NCI-H226 (cell line): ENCODE measurements around the gene EXOSC2.
A peak's percentile ranks its signal among the peaks of the same experiment; 100 is the strongest.

Source experiments
- DNase-seq: peaks from one replicate; pipeline ENCODE4 v3.0.0-alpha.2; 2015

Gene EXOSC2

DNA sequence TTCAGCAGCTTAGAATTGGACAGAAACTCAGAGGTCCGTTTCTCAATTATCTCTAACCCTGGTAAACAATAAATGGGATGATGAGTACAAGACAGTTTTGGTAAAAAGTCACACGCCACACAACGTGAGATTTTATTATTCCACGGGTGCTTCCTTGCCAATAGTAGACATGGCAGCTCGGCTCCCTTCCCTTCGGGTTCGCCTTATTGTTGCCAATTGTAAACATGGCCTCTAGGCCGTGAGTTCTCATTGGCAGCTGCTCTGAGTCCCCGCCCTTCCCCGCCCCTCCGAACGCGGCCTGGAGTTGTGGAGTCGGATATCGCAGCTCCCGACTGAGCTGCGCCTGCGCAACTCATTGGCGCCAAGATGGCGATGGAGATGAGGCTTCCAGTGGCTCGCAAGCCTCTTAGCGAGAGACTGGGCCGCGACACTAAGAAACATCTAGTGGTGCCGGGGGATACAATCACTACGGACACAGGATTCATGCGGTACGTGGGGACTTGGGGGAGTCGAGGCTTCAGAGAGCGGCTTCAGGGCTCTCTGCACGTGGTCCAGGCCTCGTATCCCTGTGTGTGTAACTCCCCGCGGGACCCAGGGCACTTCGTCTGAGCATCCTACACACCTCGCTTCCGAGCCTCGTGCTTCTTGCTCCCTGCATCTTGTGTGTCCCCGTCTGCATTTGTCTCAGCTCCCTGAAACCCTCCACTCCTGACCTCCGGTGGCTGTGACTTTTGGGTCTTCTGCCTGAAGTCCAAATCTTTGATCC, at the start of gene EXOSC2:
EXOSC2 (plus strand) TSS at position 355 of the 766 bp plus-strand sequence; CDS start at position 367, 12 bp downstream.
- peak; percentile 98 for DNase-seq

DNA sequence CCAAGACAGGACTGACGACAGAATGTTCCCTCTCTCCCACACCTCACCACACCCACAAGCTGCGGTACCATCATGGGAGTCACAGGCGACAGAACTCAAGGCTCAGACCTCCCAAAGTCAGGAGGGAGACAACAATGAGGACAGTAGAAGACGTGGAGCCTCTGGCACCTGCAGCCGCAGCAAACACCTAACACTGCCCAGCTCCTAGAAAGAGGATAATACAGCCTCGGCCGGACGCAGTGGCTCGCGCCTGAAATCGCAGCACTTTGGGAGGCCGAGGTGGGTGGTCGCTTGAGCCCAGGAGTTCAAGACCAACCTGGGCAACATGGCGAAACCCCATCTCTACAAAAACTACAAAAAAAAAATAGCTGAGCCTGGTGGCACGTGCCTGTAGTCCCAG, 42.4 kb upstream of the EXOSC2 start:
- no peak for DNase-seq

GRCh38 chr9:130651752-130652151, 41.8 kb upstream of the EXOSC2 start:
- DNase-seq, result no peak

DNA sequence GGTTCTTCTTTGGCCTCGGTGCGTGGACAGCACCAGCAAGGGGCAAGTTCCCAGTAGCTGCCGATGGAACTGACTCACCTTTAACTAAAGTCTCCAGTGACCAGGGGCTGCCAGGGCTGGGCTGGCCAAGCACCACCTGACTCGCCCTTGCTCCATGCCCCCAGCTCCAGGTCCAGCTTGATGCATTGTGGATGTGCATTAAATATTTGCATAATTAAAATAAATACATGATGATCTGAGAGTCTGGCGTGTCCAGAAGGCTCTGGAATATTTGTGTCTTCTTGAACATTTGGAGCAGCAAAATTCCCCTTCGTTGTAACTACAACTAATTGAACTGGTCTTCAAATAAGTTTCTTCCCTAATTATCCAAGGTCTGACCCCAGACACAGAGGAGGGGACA, 38.7 kb upstream of the EXOSC2 start:
- no peak for DNase-seq

DNA sequence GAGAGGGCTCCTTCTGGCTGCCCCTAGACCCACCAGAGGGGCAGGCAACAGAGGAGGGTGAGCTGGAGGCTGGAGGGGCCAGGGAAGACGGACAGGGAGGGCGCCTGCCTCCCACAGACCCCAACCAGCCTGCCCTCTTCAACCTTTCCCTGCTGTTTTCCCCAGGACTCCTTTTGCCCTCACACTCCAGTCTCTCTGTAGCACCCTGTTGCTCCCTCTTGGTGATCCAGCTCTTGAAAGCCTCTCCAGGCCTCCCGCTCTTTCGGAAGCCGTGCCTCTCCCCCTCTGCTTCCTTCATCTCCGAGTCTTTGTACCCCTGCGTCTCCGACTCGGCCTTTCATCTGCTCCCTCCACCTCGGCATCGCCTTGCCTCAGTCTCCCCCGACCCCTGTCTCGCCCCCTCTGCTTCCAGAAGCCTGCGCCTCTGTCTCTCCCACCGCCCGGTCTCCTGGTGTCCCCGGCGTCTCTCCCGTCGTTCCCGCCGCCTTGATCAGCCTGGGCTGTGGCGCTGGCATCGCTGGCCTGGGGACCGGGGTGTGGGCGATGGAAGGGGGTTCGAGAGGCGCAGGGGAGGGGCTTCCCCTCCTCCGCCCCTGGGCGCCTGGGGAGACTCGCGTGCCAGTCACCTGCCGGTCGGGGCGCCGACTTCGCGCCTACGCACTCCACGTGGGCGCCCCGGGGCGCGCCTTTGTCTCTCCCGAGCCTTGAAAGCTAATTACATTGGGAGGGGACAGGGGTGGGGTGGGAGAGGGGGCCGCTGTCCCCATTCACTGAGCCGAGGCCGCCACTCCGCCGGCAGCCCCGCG, 34.5 kb upstream of the EXOSC2 start:
- no peak for DNase-seq

- no peak for DNase-seq
These were observed 33.8 kb upstream of the EXOSC2 start for GRCh38 chr9:130659699-130660248.

DNA sequence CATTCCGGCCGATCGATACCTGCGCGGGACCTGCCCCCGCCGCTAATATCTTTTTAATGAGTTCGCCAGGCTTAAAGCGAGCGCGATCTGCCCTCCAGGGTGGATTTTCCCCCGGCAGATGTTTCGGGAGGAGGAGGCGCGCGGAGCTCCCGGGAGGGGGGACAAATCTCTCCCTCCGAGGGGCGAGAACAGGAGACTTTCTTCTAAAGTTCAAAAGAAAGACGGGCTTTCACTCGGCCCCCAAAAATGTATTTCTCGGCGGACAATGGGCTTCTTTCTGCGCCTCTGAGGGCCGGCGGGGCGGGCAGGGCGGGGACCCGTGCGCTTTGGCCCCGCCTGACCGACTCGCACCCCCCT, 33.3 kb upstream of the EXOSC2 start:
- no peak for DNase-seq

DNA sequence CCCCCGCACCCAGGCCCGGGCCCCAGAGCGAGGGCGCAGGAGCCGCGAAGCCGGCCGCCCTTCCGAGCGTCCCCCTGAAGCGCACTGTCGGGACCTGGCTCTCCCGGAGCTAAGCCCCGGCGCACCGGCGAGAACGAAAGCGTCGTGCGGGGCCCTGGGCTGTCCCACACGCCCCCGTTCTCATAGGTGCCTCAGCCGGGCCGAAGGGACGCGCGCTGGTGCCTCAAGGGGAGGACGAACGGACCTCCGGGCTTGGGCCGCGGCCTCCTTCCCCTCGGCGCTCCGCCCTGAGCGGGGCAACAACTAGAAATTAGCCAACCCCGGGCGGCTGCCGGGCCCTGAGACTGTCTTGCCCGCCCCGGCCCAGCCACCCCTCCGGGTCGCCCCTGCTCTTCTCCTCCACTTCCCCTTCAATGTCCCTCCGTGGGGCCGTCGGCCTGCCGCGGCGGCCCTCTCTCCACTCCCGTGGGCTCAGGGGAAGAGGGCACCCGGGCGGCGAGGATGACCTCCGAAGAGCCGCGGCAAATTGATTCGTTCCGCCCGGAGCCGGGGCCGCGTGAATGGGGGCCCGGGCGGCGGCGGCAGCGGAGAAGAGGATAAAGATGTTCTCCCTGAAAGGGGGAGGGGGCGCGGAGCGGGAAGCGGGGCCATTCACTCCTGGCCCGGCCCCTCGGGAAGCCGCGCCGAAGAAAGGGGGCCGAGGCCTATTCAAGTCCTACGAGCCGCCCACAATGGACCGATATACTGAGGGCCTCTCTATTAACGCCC, 32.7 kb upstream of the EXOSC2 start:
- no peak for DNase-seq

DNA sequence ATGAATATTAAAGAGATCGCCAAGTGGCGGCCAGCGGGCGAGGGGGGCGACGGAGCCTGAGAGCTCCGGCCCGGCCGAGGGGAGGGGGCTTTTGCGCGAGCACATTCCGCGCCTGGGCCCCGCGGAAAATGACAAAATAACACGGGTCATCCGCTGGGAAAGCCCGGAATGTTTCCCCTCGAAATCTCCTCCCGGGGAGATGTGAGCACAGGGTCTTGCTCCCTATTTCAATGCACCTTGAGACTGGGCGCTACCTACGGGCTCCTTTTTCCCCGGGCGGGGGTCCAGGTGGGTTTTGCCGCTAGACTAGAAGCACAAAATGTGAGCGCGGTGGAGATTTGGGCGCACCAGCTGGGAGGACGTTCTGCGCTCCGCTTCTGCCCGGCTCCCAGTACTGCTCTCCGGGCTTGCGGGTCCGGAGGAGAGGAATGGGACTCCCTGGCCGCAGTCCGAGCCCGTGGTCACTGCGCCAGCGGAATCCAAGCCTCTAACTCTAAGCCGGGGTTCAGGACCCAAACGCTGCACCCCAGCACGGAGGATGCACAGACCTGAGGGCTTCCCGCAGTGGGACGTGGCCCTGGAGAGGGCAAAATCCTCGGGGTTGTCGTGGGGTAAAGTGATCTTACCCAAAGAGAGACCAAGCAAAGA, 32.0 kb upstream of the EXOSC2 start:
- DNase-seq, result no peak

GRCh38 chr9:130662099-130662969, 31.2 kb upstream of the EXOSC2 start:
- no peak for DNase-seq

GRCh38 chr9:130662970-130663257, 30.7 kb upstream of the EXOSC2 start:
- no peak for DNase-seq

- DNase-seq, result no peak
These were observed 30.2 kb upstream of the EXOSC2 start for GRCh38 chr9:130663258-130663976.

- no peak for DNase-seq
These were observed 29.7 kb upstream of the EXOSC2 start for GRCh38 chr9:130663977-130664250.

GRCh38 chr9:130664251-130665028, 29.1 kb upstream of the EXOSC2 start, which contains the start of gene PRDM12:
Gene PRDM12 (plus strand): TSS chr9:130664594. CDS start chr9:130664654, 60 bp downstream.
- no peak for DNase-seq

GRCh38 chr9:130665029-130665430, 28.6 kb upstream of the EXOSC2 start:
- DNase-seq, result no peak

- no peak for DNase-seq
These were observed 27.9 kb upstream of the EXOSC2 start for GRCh38 chr9:130665431-130666392.

GRCh38 chr9:130666393-130667119, 27.0 kb upstream of the EXOSC2 start:
- no peak for DNase-seq

GRCh38 chr9:130667120-130667435, 26.5 kb upstream of the EXOSC2 start:
- DNase-seq, result no peak

DNA sequence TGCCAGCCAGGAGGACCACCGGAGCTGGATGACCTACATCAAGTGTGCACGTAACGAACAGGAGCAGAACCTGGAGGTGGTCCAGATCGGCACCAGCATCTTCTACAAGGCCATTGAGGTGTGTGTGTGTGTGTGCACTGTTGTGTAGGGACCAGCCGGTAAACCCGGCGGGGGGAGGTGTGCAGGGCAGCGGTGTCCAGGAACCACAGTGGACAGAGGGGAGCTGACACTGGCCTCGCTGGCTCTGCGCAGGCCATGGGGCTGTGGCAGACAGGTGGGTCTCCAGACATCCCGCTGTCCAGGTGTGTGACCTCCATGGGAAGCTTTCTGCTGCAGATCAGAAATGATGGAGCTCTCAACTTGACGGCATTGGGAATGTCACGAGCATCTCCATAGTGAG, 25.4 kb upstream of the EXOSC2 start:
- DNase-seq, result no peak
